Ishikawa (cell line): Measurements from ENCODE around the gene PLEKHA6.

ENCODE experiments used
- CEBPB ChIP-seq: IDR thresholded peaks from 2 replicates; pipeline ENCODE4 v1.6.1; 2012
- CREB1 ChIP-seq: IDR thresholded peaks from 2 replicates; pipeline ENCODE4 v1.6.1; 2012; ENCODE audit warnings: low read depth
- EGR1 ChIP-seq: IDR thresholded peaks from 2 replicates; pipeline ENCODE4 v1.6.1; 2012
- EP300 ChIP-seq: IDR thresholded peaks from 2 replicates; pipeline ENCODE4 v1.6.1; 2012; ENCODE audit warnings: borderline replicate concordance
- RAD21 ChIP-seq: IDR thresholded peaks from 2 replicates; pipeline ENCODE4 v1.6.1; 2012; ENCODE audit warnings: low read depth
- TCF12 ChIP-seq: IDR thresholded peaks from 2 replicates; pipeline ENCODE4 v1.6.1; 2012; ENCODE audit warnings: low read depth
- YY1 ChIP-seq: IDR thresholded peaks from 2 replicates; pipeline ENCODE4 v1.6.1; 2012; ENCODE audit warnings: low read depth
- ZBTB7A ChIP-seq: IDR thresholded peaks from 2 replicates; pipeline ENCODE4 v1.6.1; 2012; ENCODE audit warnings: low read depth
- TF ChIP-seq, protein P1 (sequence below): IDR thresholded peaks from 2 replicates; pipeline ENCODE4 v1.6.1; 2012; ENCODE audit warnings: low read depth, mild to moderate bottlenecking

DNA sequence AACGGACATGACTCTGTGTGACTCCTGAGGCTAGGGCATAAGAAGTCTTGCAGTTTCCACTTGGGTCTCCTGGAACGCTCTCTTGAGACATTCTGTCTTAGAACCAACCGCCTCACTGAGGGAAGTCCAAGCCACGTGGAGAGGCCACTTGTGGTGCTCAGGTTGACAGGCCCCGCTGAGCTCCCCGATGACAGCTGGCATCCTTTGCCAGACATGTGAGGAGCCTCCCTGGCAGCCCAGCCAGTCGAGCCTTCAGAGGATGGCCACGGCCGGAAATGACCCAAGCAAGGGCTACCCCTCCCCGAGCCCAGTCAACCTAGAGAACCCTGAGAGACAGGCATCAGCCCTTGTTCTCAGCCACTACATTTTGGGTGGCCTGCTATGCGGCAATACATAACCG lies 20.7 kb downstream of the PLEKHA6 start:
- TF ChIP-seq RAD21 (no peak), EP300 (no peak), ZBTB7A (no peak), CEBPB (no peak), YY1 (no peak), CREB1 (no peak), TCF12 (no peak), EGR1 (no peak)
- TF ChIP-seq, protein P1, sequence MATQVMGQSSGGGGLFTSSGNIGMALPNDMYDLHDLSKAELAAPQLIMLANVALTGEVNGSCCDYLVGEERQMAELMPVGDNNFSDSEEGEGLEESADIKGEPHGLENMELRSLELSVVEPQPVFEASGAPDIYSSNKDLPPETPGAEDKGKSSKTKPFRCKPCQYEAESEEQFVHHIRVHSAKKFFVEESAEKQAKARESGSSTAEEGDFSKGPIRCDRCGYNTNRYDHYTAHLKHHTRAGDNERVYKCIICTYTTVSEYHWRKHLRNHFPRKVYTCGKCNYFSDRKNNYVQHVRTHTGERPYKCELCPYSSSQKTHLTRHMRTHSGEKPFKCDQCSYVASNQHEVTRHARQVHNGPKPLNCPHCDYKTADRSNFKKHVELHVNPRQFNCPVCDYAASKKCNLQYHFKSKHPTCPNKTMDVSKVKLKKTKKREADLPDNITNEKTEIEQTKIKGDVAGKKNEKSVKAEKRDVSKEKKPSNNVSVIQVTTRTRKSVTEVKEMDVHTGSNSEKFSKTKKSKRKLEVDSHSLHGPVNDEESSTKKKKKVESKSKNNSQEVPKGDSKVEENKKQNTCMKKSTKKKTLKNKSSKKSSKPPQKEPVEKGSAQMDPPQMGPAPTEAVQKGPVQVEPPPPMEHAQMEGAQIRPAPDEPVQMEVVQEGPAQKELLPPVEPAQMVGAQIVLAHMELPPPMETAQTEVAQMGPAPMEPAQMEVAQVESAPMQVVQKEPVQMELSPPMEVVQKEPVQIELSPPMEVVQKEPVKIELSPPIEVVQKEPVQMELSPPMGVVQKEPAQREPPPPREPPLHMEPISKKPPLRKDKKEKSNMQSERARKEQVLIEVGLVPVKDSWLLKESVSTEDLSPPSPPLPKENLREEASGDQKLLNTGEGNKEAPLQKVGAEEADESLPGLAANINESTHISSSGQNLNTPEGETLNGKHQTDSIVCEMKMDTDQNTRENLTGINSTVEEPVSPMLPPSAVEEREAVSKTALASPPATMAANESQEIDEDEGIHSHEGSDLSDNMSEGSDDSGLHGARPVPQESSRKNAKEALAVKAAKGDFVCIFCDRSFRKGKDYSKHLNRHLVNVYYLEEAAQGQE = no peak
